ENCODE data around the gene PIP4K2A. TPM values are rescaled to one million over a fixed set of nuclear protein-coding genes. Genes with fewer than 3 reads are reported as not detected.

Gene PIP4K2A
- total RNA-seq, 1 experiment from 2014 or later: 21.4 TPM

DNA sequence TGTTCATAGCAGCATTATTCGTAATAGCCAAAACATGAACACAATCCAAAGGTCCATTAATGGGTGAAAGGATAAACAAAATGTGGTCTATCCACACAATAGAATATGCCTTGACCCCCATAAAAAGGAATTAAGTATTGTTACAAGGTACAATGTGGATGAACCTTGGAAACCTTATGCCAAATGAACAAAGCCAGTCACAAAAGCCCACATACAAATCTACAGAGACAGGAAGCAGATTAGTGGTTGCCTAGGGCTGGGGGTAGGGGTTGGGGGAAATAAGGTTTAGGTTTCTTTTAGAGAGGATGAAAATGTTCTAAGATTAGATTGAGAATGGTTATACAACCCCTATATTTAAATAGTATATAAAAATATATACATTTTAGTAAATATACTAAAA is 34.8 kb downstream of the PIP4K2A start:
- no peaks in the 10 kb centered on the region for H3K9me2 ChIP-seq (ENCODE audit: insufficient read depth)
- no peak for TF ChIP-seq EZH2 (IDR thresholded peaks at IDR 0.05; ENCODE audit: low read depth)
- TF ChIP-seq, protein P1, sequence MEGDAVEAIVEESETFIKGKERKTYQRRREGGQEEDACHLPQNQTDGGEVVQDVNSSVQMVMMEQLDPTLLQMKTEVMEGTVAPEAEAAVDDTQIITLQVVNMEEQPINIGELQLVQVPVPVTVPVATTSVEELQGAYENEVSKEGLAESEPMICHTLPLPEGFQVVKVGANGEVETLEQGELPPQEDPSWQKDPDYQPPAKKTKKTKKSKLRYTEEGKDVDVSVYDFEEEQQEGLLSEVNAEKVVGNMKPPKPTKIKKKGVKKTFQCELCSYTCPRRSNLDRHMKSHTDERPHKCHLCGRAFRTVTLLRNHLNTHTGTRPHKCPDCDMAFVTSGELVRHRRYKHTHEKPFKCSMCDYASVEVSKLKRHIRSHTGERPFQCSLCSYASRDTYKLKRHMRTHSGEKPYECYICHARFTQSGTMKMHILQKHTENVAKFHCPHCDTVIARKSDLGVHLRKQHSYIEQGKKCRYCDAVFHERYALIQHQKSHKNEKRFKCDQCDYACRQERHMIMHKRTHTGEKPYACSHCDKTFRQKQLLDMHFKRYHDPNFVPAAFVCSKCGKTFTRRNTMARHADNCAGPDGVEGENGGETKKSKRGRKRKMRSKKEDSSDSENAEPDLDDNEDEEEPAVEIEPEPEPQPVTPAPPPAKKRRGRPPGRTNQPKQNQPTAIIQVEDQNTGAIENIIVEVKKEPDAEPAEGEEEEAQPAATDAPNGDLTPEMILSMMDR (conservative IDR thresholded peaks at IDR 0.05): no peak
- no peak overlapping the region for H2AFZ ChIP-seq
- CTCF ChIA-PET: no interaction called here
- no TSS peak for BruUV-seq (replicated peaks)
- H3K9me3 ChIP-seq (ENCODE audit: insufficient read depth, low read depth): no peaks in the 10 kb centered on the region
- H3K4me3 ChIP-seq: no peak overlapping the region
- POLR2A ChIA-PET (ENCODE audit: unreplicated experiment): no interaction called here
- peaks cover 43% of the 10 kb centered on the region for H3K4me1 ChIP-seq (replicated peaks; ENCODE audit: insufficient read depth)
- no peak overlapping the region for H3K4me2 ChIP-seq
- intact Hi-C loops (cut with micrococcal nuclease; ENCODE audit: unreplicated experiment): loop anchor here (5.0 to 10.0 kb wide), 3 partner anchors 145 to 388 kb away; partner anchors contain the start of gene BMI1
- H3K79me2 ChIP-seq (ENCODE audit: low read depth): peaks cover 22% of the 10 kb centered on the region
- H3K36me3 ChIP-seq (ENCODE audit: low read depth): no peaks in the 10 kb centered on the region
- no peak for DNase-seq
- no peaks in the 10 kb centered on the region for H3K27me3 ChIP-seq (ENCODE audit: insufficient read depth, low read depth)
- H4K20me1 ChIP-seq (ENCODE audit: insufficient read depth): no peaks in the 10 kb centered on the region
- H3K27ac ChIP-seq: no peak overlapping the region
- H3F3A ChIP-seq (ENCODE audit: insufficient read depth, low read depth): peaks cover 26% of the 10 kb centered on the region

DNA sequence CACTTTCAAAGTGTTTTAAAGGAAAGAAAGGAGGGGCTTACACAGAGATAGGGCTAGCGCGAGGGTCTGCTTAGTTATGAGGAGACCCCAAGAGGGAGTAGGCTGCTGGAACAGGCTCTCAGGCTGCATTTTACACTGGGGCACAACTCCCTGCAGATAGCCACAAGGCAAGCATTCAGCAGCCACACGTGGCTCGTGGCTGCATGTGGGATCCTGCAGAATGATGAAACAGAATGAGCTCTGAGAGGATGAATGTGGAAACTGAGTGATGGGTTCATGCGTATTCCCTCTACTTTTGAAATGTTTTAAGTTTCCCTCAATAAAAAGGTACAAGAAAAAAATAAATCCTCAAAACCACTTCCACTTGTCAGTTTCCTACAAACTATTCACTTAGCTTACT is 37.0 kb downstream of the PIP4K2A start:
- no peak for TF ChIP-seq EZH2 (IDR thresholded peaks at IDR 0.05; ENCODE audit: low read depth)
- TF ChIP-seq, protein P1 (conservative IDR thresholded peaks at IDR 0.05): no peak
- ChIA-PET POLR2A (ENCODE audit: unreplicated experiment) (no interaction called here), CTCF (no interaction called here)
- H3K79me2 ChIP-seq (ENCODE audit: low read depth): peaks cover 20% of the 10 kb centered on the region; the same call in 1 of the 2 replicates
- intact Hi-C loops (cut with micrococcal nuclease; ENCODE audit: unreplicated experiment): no loop called here
- no peaks in the 10 kb centered on the region for H3K9me3 ChIP-seq (ENCODE audit: insufficient read depth, low read depth)
- H3K4me3 ChIP-seq: no peak overlapping the region
- H3K27me3 ChIP-seq (ENCODE audit: insufficient read depth, low read depth): no peaks in the 10 kb centered on the region
- H3F3A ChIP-seq (ENCODE audit: insufficient read depth, low read depth): peaks cover 5% of the 10 kb centered on the region
- no peak overlapping the region for H3K27ac ChIP-seq
- H2AFZ ChIP-seq: no peak overlapping the region
- no peaks in the 10 kb centered on the region for H4K20me1 ChIP-seq (ENCODE audit: insufficient read depth)
- H3K4me1 ChIP-seq (replicated peaks; ENCODE audit: insufficient read depth): peaks cover 20% of the 10 kb centered on the region
- no TSS peak for BruUV-seq (replicated peaks)
- H3K4me2 ChIP-seq: no peak overlapping the region
- no peak for DNase-seq
- no peaks in the 10 kb centered on the region for H3K9me2 ChIP-seq (ENCODE audit: insufficient read depth)
- H3K36me3 ChIP-seq (ENCODE audit: low read depth): no peaks in the 10 kb centered on the region

DNA sequence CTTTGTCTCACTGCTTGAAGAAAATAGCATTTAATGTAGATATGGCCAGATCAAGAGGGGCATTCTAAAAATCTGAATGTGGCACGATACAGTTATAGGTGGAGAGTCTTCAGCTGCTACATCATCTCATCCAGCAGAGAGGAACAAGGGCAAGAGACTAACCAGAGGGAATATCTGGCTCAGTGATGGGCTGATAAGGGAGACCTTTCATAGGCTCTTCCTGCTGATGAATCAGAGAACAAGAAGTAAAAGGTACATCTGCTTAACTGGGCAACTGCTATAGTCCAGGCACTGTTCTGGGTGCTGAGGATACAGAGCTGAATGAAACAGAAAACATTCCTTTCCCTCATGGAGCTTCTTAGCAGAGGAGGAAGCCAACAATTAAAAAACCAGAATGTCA is 37.9 kb downstream of the PIP4K2A start:
- Histone ChIP-seq H3K36me3 (ENCODE audit: low read depth) (no peaks in the 10 kb centered on the region), H3K27me3 (ENCODE audit: insufficient read depth, low read depth) (no peaks in the 10 kb centered on the region), H3K4me3 (no peak overlapping the region), H2AFZ (no peak overlapping the region), H3K9me2 (ENCODE audit: insufficient read depth) (no peaks in the 10 kb centered on the region), H4K20me1 (ENCODE audit: insufficient read depth) (no peaks in the 10 kb centered on the region), H3K9me3 (ENCODE audit: insufficient read depth, low read depth) (no peaks in the 10 kb centered on the region), H3F3A (ENCODE audit: insufficient read depth, low read depth) (no peaks in the 10 kb centered on the region), H3K4me1 (replicated peaks; ENCODE audit: insufficient read depth) (peaks cover 11% of the 10 kb centered on the region), H3K27ac (no peak overlapping the region), H3K4me2 (no peak overlapping the region), H3K79me2 (ENCODE audit: low read depth) (peaks cover 20% of the 10 kb centered on the region; the same call in 1 of the 2 replicates)
- DNase-seq: no peak
- no TSS peak for BruUV-seq (replicated peaks)
- TF ChIP-seq EZH2 (IDR thresholded peaks at IDR 0.05; ENCODE audit: low read depth): no peak
- TF ChIP-seq, protein P1 (conservative IDR thresholded peaks at IDR 0.05): no peak
- ChIA-PET CTCF (no interaction called here), POLR2A (ENCODE audit: unreplicated experiment) (interaction anchor here (0.7 kb wide), 1 partner anchor 418 kb away, joined by 3 read pairs; no protein-coding TSS in a partner anchor)
- intact Hi-C loops (cut with micrococcal nuclease; ENCODE audit: unreplicated experiment): no loop called here
